Occipital lobe (tissue), 2 donors: ENCODE measurements around the gene TRIM65. TPM values are rescaled to one million over a fixed set of nuclear protein-coding genes. Genes with fewer than 3 reads are reported as not detected.
"Not testable (repeated sequence)": the region's sequence is repeated elsewhere in the genome, so short reads cannot be mapped to it uniquely, and the experiment has no call there.

Experiments
- DNase-seq: peaks from one replicate; lab custom pipeline; 2025; lab: John Stamatoyannopoulos, UW
- total RNA-seq: library from RNA; depleted of rRNA; stranded (reverse); fragments of >200 nt; gene quantifications from one replicate; pipeline ENCODE4 v1.2.3, GENCODE V29; 2014

The TRIM65 gene
- total RNA-seq, 1 donor from 2014 or later, result 11.9 TPM

GRCh38 chr17:75876190-75876937, 20.4 kb downstream of the TRIM65 start:
- DNase-seq, result no peak

- peak; percentile 47 for DNase-seq
Observed at GRCh38 chr17:75875940-75876189, 20.9 kb downstream of the TRIM65 start.

- DNase-seq, result no peak
Observed at GRCh38 chr17:75875182-75875939, 21.4 kb downstream of the TRIM65 start.

GRCh38 chr17:75874323-75875181, 22.2 kb downstream of the TRIM65 start:
- no peak for DNase-seq

- DNase-seq, result no peak
Observed at GRCh38 chr17:75873587-75874322, 23.0 kb downstream of the TRIM65 start.

- no peak for DNase-seq
Observed at GRCh38 chr17:75872434-75873351, 24.1 kb downstream of the TRIM65 start.

GRCh38 chr17:75870228-75870627, 26.5 kb downstream of the TRIM65 start:
- not testable (repeated sequence) for DNase-seq

GRCh38 chr17:75869282-75870141, 27.2 kb downstream of the TRIM65 start:
- DNase-seq, result peak; percentile 66

- not testable (repeated sequence) for DNase-seq
Observed at GRCh38 chr17:75868730-75869281, 27.9 kb downstream of the TRIM65 start.

- DNase-seq, result not testable (repeated sequence)
Observed at GRCh38 chr17:75865404-75866188, 31.2 kb downstream of the TRIM65 start.

- not testable (repeated sequence) for DNase-seq
Observed at GRCh38 chr17:75864887-75865286, 31.9 kb downstream of the TRIM65 start.

- DNase-seq, result no peak
Observed at GRCh38 chr17:75864448-75864871, 32.3 kb downstream of the TRIM65 start.

- no peak for DNase-seq
Observed at GRCh38 chr17:75861927-75862317, 34.8 kb downstream of the TRIM65 start.

- not testable (repeated sequence) for DNase-seq
Observed at GRCh38 chr17:75859358-75859757, 37.4 kb downstream of the TRIM65 start.

- DNase-seq, result no peak
Observed at GRCh38 chr17:75856062-75856756, 40.5 kb downstream of the TRIM65 start.

GRCh38 chr17:75855310-75856061, 41.3 kb downstream of the TRIM65 start, which contains the start of gene WBP2:
Gene WBP2 (minus strand): TSS chr17:75855335. CDS start chr17:75855297, 38 bp downstream.
- peak; percentile 99 for DNase-seq

GRCh38 chr17:75854881-75855309, 41.9 kb downstream of the TRIM65 start:
- no peak for DNase-seq
